NT2/D1 (cell line): ENCODE measurements around the gene C2CD3.
"Not testable (repeated sequence)": the region's sequence is repeated elsewhere in the genome, so short reads cannot be mapped to it uniquely, and the experiment has no call there.

Experiments
- SUZ12 ChIP-seq: IDR thresholded peaks from 2 replicates; pipeline ENCODE4 v1.6.1; 2011; ENCODE audit not compliant: insufficient read length, insufficient read depth; ENCODE audit errors: extremely low read depth
- YY1 ChIP-seq: IDR thresholded peaks from 2 replicates; pipeline ENCODE4 v1.6.1; 2011; ENCODE audit not compliant: insufficient read length, insufficient read depth
- ZNF274 ChIP-seq: IDR thresholded peaks from 2 replicates; pipeline ENCODE4 v1.6.1; 2011; ENCODE audit warnings: mild to moderate bottlenecking, low read depth, low read length

- TF ChIP-seq ZNF274, YY1, SUZ12: not testable (repeated sequence)
Measured at GRCh38 chr11:74066663-74067062, 104.1 kb downstream of the C2CD3 start.
